Esophagus muscularis mucosa (tissue), 4 donors: ENCODE results near the gene POMC. TPM values are rescaled to one million over a fixed set of nuclear protein-coding genes. Genes with fewer than 3 reads are reported as not detected.

Experiments used
- DNase-seq: peaks from one replicate; pipeline ENCODE4 v3.0.0-alpha.2; 2017; ENCODE audit errors: extremely low spot score
- H3K27ac ChIP-seq, 4 donors: fragments of 200-600 bp; sonication (generic); replicated peaks in 1 of 4; 1 replicate in 3 of 4; 2 replicates in 1 of 4; pipeline ENCODE4 v1.5.1; 2016 to 2019; ENCODE audit warnings: mild to moderate bottlenecking in 1 of 4
- H3K27me3 ChIP-seq, 4 donors: fragments of 200-600 bp; sonication (generic); one replicate each; pipeline versions ENCODE4 v1.5.1 to v1.6.0; 2016 to 2019
- H3K36me3 ChIP-seq, 4 donors: fragments of 200-600 bp; sonication (generic); one replicate each; pipeline ENCODE4 v1.5.1; 2016 to 2019
- H3K4me1 ChIP-seq, 4 donors: fragments of 200-600 bp; sonication (generic); one replicate each; pipeline ENCODE4 v1.5.1; 2016 to 2019
- H3K4me3 ChIP-seq, 4 donors: fragments of 200-600 bp; sonication (generic); 1 replicate in 2 of 4; 2 replicates in 2 of 4; pipeline ENCODE4 v1.5.1; 2016 to 2019; ENCODE audit warnings: mild to moderate bottlenecking in 4 of 4, moderate library complexity in 1 of 4
- H3K9me3 ChIP-seq, 4 donors: fragments of 200-600 bp; sonication (generic); 1 replicate in 3 of 4; 2 replicates in 1 of 4; pipeline ENCODE4 v1.5.1; 2016 to 2019
- EP300 ChIP-seq: sonication (generic); formaldehyde crosslinking; IDR thresholded peaks from one replicate; pipeline ENCODE4 v1.6.1; 2017; ENCODE audit warnings: antibody characterized with exemption
- POLR2A ChIP-seq: fragments of 450-650 bp; IDR thresholded peaks from one replicate; pipeline ENCODE4 v1.6.1; 2017; ENCODE audit warnings: antibody characterized with exemption, moderate library complexity, mild to moderate bottlenecking, low read depth
- POLR2AphosphoS5 ChIP-seq, 2 donors: sonication (generic); formaldehyde crosslinking; IDR thresholded peaks; one replicate each; pipeline ENCODE4 v1.6.1; 2017; ENCODE audit warnings: antibody characterized with exemption in 2 of 2
- WGBS: methylation state at CpG from one replicate; pipeline ENCODE4 v1.1.5; 2018; 5-methylcytosine and 5-hydroxymethylcytosine counted together
- intact Hi-C: fragments of 100-400 bp; cut with DNase I; formaldehyde crosslinking; loops from one replicate; pipeline ENCODE4 v1.15.1; 2023
- total RNA-seq, 4 donors: library from RNA; depleted of rRNA; stranded (reverse); fragments of >200 nt; gene quantifications; one replicate each; pipeline versions ENCODE4 v1.1.0 to v1.2.1, GENCODE V29; 2016
- TF ChIP-seq, protein P1 (sequence below), 3 experiments: fragments of 200-600 bp in 2 of 3; fragments of 450-650 bp in 1 of 3; sonication (generic) in 2 of 3; IDR thresholded peaks; one replicate each; pipeline ENCODE4 v1.5.1; 2017 to 2019; ENCODE audit warnings: antibody characterized with exemption in 3 of 3, mild to moderate bottlenecking in 2 of 3, moderate library complexity in 1 of 3

The POMC gene
- 10 to 100 TPM in 2 of 4 donors, 1 to 10 TPM in 2; 8.3 to 30.3 (median 10.6) TPM for total RNA-seq

DNA sequence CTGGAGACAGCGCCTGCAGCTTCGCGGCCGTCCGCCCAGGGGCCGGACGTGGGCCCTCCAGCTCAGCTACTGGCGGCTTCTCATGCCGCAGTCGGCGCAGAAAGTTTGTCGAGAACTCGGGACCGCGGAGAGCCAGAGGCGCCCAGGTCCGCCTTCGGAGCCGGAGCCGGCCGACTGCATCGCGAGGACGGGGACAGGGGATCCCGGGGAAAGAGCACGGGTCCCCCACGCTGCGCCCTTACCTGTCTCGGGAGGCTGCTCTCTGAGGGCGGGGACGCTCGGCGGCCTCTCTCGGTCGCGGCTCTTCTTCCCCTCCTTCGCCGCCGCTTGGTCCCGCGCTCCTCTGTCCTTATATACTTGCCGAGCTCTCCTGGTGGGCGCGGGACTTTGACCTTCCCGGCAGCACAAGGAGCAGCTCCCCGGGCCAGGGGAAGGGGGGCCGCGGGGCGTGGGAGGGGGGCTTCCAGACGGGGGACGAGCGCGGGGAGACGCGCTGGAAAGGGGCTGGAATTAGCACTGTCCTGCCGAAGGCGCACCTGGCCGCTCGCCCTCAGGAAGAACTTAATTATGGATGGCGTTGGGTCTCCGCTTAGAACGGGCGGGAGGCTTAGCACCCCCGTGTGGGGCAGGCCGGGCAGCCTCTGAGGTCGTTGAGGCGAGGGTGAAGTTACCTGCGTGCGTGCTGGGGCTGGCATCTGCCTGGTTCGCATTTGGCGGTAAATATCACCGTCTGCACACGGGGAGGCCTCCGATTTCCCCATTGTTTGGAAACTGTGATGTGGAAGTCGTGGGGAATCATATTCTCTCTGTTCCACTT, at the start of gene POMC:
POMC (minus strand) TSS at position 325 of the 817 bp plus-strand sequence. CDS start 3,808 bp downstream, outside the sequence.
- DNase-seq: no peak
- H3K9me3 ChIP-seq: no peaks in the 10 kb centered on the region
- H3K27me3 ChIP-seq: peaks cover 0 to 72% (median 35%) of the 10 kb centered on the region in 4 donors
- H3K4me1 ChIP-seq: peaks cover 12 to 16% (median 15%) of the 10 kb centered on the region in 4 donors
- intact Hi-C loops: no loop called here
- 18% methylated on average over 22 of the region's 75 CpGs for WGBS
- H3K36me3 ChIP-seq: no peaks in the 10 kb centered on the region
- peak within 1 kb of the TSS; percentile 48 to 61 (median 52) for H3K4me3 ChIP-seq
- no peak for TF ChIP-seq POLR2A
- no peak for TF ChIP-seq POLR2AphosphoS5 (IDR thresholded peaks at IDR 0.05)
- TF ChIP-seq, protein P1, sequence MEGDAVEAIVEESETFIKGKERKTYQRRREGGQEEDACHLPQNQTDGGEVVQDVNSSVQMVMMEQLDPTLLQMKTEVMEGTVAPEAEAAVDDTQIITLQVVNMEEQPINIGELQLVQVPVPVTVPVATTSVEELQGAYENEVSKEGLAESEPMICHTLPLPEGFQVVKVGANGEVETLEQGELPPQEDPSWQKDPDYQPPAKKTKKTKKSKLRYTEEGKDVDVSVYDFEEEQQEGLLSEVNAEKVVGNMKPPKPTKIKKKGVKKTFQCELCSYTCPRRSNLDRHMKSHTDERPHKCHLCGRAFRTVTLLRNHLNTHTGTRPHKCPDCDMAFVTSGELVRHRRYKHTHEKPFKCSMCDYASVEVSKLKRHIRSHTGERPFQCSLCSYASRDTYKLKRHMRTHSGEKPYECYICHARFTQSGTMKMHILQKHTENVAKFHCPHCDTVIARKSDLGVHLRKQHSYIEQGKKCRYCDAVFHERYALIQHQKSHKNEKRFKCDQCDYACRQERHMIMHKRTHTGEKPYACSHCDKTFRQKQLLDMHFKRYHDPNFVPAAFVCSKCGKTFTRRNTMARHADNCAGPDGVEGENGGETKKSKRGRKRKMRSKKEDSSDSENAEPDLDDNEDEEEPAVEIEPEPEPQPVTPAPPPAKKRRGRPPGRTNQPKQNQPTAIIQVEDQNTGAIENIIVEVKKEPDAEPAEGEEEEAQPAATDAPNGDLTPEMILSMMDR (IDR thresholded peaks at IDR 0.05): no peak
- TF ChIP-seq EP300: no peak
- no peak within 1 kb of the TSS for H3K27ac ChIP-seq

DNA sequence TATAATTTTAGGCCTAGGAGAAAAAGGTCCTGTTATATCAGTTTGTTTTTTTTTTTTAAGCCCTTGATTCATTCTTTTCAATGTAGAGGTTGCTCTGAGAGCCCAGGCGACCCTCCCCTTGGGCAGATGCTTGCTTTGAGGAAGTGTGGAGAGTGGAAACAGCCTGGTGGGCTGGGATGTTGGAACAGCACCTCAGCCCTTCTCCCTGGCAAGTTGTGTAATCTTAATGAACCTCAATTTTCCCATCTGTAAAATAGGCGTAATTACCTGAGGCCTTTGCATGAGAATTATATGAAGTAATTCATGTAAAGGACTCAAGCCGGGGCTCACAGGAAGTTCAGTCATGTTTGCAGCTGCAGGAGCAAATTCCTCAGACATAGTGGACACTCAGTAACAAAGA, 49.7 kb upstream of the POMC start:
- peaks cover 0 to 15% (median 9%) of the 10 kb centered on the region in 4 donors for H3K4me1 ChIP-seq
- DNase-seq: no peak
- H3K27me3 ChIP-seq: no peaks in the 10 kb centered on the region
- intact Hi-C loops: no loop called here
- no peaks in the 10 kb centered on the region for H3K9me3 ChIP-seq
- 100% methylated on average over 3 of the region's 3 CpGs for whole genome bisulfite sequencing
- H3K4me3 ChIP-seq: no peak overlapping the region
- no peak for TF ChIP-seq POLR2A
- TF ChIP-seq, protein P1 (IDR thresholded peaks at IDR 0.05): no peak
- no peak for TF ChIP-seq POLR2AphosphoS5 (IDR thresholded peaks at IDR 0.05)
- TF ChIP-seq EP300: no peak
- no peaks in the 10 kb centered on the region for H3K36me3 ChIP-seq
- no peak overlapping the region for H3K27ac ChIP-seq

DNA sequence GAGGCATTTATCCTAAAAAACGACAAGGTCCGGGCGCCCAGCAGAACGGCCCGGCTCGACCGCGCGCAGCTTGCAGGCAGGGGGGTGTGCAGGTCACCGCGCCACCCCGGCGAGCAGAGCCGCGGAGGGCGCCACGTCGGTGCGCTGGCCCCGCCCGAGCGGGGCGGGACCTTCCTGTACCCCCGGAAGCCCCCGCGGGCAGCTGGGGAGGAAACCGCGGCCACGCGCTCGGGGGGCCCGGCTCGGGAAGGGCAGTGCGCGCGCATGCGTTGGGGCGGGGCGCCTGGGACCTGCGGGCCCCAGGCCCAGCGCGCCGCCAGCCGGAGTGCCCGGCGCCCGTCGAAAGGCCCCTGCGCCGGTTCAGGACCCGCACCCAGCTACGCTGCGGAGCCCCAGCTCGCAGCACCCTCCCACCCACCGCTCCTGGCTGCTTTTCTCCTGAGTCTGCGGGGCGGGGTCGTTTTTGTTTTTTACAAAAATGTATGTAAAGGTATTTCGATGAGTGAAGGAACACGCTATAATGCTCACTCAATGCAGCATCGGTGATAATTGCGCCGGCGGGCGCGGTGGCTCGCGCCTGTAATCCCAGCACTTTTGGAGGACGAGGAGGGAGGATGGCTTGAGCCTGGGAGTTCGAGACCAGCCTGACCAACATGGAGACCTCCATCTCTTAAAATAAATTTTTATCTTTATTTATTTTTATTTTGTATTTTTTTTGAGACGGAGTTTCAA, 47.7 kb upstream of the POMC start:
- H3K4me1 ChIP-seq: peaks cover 0 to 15% (median 9%) of the 10 kb centered on the region in 4 donors
- intact Hi-C loops: no loop called here
- no peaks in the 10 kb centered on the region for H3K36me3 ChIP-seq
- no peak for DNase-seq
- H3K4me3 ChIP-seq: peak overlapping the region; percentile 60 to 72 (median 66)
- no peaks in the 10 kb centered on the region for H3K9me3 ChIP-seq
- WGBS: 10% methylated on average over 24 of the region's 71 CpGs
- TF ChIP-seq, protein P1 (IDR thresholded peaks at IDR 0.05): peak in 1 of 3 experiments; percentile 27
- TF ChIP-seq POLR2AphosphoS5 (IDR thresholded peaks at IDR 0.05) (peak in 1 of 2 donors; percentile 21), EP300 (no peak)
- no peaks in the 10 kb centered on the region for H3K27me3 ChIP-seq
- H3K27ac ChIP-seq: peak overlapping the region; percentile 72 to 86 (median 80)

DNA sequence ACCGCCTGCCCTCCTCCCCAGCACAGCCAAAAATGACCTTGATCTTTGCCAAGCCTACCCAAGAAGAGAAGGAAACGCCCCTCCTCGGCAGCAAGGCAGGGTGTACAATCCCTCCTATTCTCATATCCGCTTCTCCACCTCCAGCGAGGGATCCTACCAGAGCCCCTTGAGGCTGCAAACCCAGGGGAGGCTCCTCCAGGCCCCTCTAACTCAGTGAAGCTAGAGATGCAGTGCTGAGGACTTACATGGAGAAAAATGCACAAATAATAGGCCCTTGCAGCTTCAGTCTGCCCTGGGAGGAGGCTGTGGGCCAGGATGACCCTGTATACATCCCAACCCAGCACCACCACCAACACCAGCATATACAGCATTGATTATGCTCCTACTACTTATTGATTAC, 46.9 kb upstream of the POMC start:
- intact Hi-C loops: no loop called here
- no peak for DNase-seq
- H3K27ac ChIP-seq: peak overlapping the region; percentile 72 to 86 (median 80)
- no peaks in the 10 kb centered on the region for H3K9me3 ChIP-seq
- 74% methylated on average over 5 of the region's 5 CpGs for WGBS
- TF ChIP-seq POLR2A (no peak), POLR2AphosphoS5 (IDR thresholded peaks at IDR 0.05) (no peak), EP300 (no peak)
- TF ChIP-seq, protein P1 (IDR thresholded peaks at IDR 0.05): no peak
- peaks cover 0 to 15% (median 9%) of the 10 kb centered on the region in 4 donors for H3K4me1 ChIP-seq
- no peaks in the 10 kb centered on the region for H3K36me3 ChIP-seq
- peak overlapping the region in 1 of 4 donors; percentile 67 for H3K4me3 ChIP-seq
- H3K27me3 ChIP-seq: no peaks in the 10 kb centered on the region
